Breast epithelium (tissue), 3 donors: Measurements from ENCODE around the gene ANKMY2.

Experiments
- POLR2AphosphoS5 ChIP-seq, 3 donors: sonication (generic); formaldehyde crosslinking; IDR thresholded peaks; one replicate each; pipeline ENCODE4 v1.6.1; 2017; ENCODE audit warnings: antibody characterized with exemption in 3 of 3
- TF ChIP-seq, protein P1 (sequence below), 3 donors: fragments of 450-650 bp; IDR thresholded peaks; one replicate each; pipeline ENCODE4 v1.5.1; 2016 to 2017; ENCODE audit warnings: antibody characterized with exemption in 3 of 3, mild to moderate bottlenecking in 3 of 3, moderate library complexity in 3 of 3

DNA sequence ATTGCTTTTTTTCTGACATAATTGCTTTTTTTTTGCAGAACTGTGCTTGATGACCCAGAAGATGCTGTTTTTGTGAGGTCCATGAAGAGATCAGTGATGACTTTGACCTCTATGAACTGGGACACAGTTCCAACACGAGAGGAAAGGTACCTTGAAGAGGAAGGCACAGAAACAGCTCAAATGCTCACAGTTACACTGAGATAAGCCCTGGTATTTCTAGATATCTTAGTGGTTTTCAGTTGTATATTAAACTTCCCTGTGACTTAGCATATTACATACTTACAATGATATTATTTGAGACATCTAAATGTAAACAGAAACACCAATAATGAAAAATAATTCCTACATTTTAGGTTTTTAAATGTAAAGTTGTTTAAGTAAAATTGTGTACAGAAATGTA, 64.3 kb downstream of the ANKMY2 start:
- no peak for TF ChIP-seq POLR2AphosphoS5 (IDR thresholded peaks at IDR 0.05)
- TF ChIP-seq, protein P1, sequence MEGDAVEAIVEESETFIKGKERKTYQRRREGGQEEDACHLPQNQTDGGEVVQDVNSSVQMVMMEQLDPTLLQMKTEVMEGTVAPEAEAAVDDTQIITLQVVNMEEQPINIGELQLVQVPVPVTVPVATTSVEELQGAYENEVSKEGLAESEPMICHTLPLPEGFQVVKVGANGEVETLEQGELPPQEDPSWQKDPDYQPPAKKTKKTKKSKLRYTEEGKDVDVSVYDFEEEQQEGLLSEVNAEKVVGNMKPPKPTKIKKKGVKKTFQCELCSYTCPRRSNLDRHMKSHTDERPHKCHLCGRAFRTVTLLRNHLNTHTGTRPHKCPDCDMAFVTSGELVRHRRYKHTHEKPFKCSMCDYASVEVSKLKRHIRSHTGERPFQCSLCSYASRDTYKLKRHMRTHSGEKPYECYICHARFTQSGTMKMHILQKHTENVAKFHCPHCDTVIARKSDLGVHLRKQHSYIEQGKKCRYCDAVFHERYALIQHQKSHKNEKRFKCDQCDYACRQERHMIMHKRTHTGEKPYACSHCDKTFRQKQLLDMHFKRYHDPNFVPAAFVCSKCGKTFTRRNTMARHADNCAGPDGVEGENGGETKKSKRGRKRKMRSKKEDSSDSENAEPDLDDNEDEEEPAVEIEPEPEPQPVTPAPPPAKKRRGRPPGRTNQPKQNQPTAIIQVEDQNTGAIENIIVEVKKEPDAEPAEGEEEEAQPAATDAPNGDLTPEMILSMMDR (IDR thresholded peaks at IDR 0.05) = no peak
